ENCODE measurements around the gene ANKRD60. TPM values are rescaled to one million over a fixed set of nuclear protein-coding genes. Genes with fewer than 3 reads are reported as not detected.
A peak's percentile ranks its signal among the peaks of the same experiment; 100 is the strongest.

The ANKRD60 gene
- total and polyA plus RNA-seq, 2 donors (not counting 1 experiment from before 2014, with no cell fraction given) = 0.27 TPM; not detected in 1

GRCh38 chr20:58238490-58238889, 10.0 kb upstream of the ANKRD60 start:
- ATAC-seq (ENCODE audit: low read depth) (no peak), DNase-seq (no peak)
- Mint-ChIP-seq H3K4me3 (no peak overlapping the region), H3K27me3 (no peaks in the 10 kb centered on the region), H3K9me3 (ENCODE audit: insufficient read depth) (no peaks in the 10 kb centered on the region), H3K4me1 (peaks cover 8% of the 10 kb centered on the region), H3K27ac (no peak overlapping the region)
- H3K9ac ChIP-seq (ENCODE audit: low read length) = no peak overlapping the region
- no peaks in the 10 kb centered on the region for H3K79me2 ChIP-seq (ENCODE audit: control insufficient read depth, insufficient read depth, low read length)
- H3K4me3 ChIP-seq (ENCODE audit: control extremely low read depth in 1 of 5, extremely low read depth in 1 of 5, insufficient read depth in 1 of 5, low read depth in 2 of 5, low read length in 4 of 5) = no peak overlapping the region
- TF ChIP-seq CTCF (IDR thresholded peaks at IDR 0.05) = no peak
- no peak for TF ChIP-seq EZH2 (IDR thresholded peaks at IDR 0.05; ENCODE audit: borderline replicate concordance, insufficient read depth, low read depth, low read length, poor library complexity, severe bottlenecking)
- peaks cover 0 to 3% of the 10 kb centered on the region in 2 donors for H3K4me1 ChIP-seq (ENCODE audit: control insufficient read depth in 2 of 2, insufficient read depth in 2 of 2, low read length in 2 of 2)
- POLR2A ChIA-PET = no interaction called here
- no peaks in the 10 kb centered on the region for H4K20me1 ChIP-seq (ENCODE audit: control insufficient read depth, insufficient read depth, low read length, poor library complexity, severe bottlenecking)
- peaks cover 8 to 24% of the 10 kb centered on the region in 2 experiments for H3K36me3 ChIP-seq (replicated peaks in 1 of 2; ENCODE audit: control extremely low read depth in 1 of 2, control insufficient read depth in 1 of 2, extremely low read depth in 1 of 2, insufficient read depth in 2 of 2, low read length in 1 of 2)
- no peaks in the 10 kb centered on the region for H3K9me3 ChIP-seq (ENCODE audit: control extremely low read depth in 1 of 3, control insufficient read depth in 2 of 3, insufficient read depth in 1 of 3, low read length in 2 of 3)
- H3K27ac ChIP-seq (ENCODE audit: low read length in 2 of 2) = no peak overlapping the region
- intact Hi-C loops (cut with micrococcal nuclease) = loop anchor here (5.0 kb wide), 2 partner anchors 149 to 599 kb away; partner anchors contain the start of gene VAPB
- no peak overlapping the region for H3K4me2 ChIP-seq (replicated peaks; ENCODE audit: low read depth, low read length, poor library complexity, severe bottlenecking)
- no peak overlapping the region for H2AFZ ChIP-seq (ENCODE audit: insufficient read depth, low read depth, low read length, poor library complexity, severe bottlenecking)
- 100% methylated on average over 2 of the region's 8 CpGs for WGBS (ENCODE audit: insufficient coverage)
- CTCF ChIA-PET = interaction anchor here (0.7 to 5.1 kb wide), 6 partner anchors 7 to 1070 kb away, joined by 3 to 19 read pairs (median 4); partner anchors contain the start of gene STX16
- H3K27me3 ChIP-seq (replicated peaks in 1 of 4; ENCODE audit: control extremely low read depth in 1 of 4, control insufficient read depth in 3 of 4, insufficient read depth in 4 of 4, low read length in 3 of 4) = no peaks in the 10 kb centered on the region

- H3K9me3 Mint-ChIP-seq (ENCODE audit: insufficient read depth) = no peaks in the 10 kb centered on the region
- peaks cover 8% of the 10 kb centered on the region for H3K4me1 Mint-ChIP-seq
- CTCF ChIA-PET = interaction anchor here (0.7 to 6.3 kb wide), 13 partner anchors 8 to 616 kb away, joined by 3 to 45 read pairs (median 5); partner anchors contain the start of genes GNAS, STX16 and VAPB
- Histone ChIP-seq H3K36me3 (replicated peaks in 1 of 2; ENCODE audit: control extremely low read depth in 1 of 2, control insufficient read depth in 1 of 2, extremely low read depth in 1 of 2, insufficient read depth in 2 of 2, low read length in 1 of 2) (peaks cover 4 to 15% of the 10 kb centered on the region in 2 experiments), H3K4me2 (replicated peaks; ENCODE audit: low read depth, low read length, poor library complexity, severe bottlenecking) (peak overlapping the region; percentile 79), H3K79me2 (ENCODE audit: control insufficient read depth, insufficient read depth, low read length) (no peaks in the 10 kb centered on the region), H3K9ac (ENCODE audit: low read length) (peak overlapping the region; percentile 73), H2AFZ (ENCODE audit: insufficient read depth, low read depth, low read length, poor library complexity, severe bottlenecking) (peak overlapping the region; percentile 77), H3K9me3 (ENCODE audit: control extremely low read depth in 1 of 3, control insufficient read depth in 2 of 3, insufficient read depth in 1 of 3, low read length in 2 of 3) (no peaks in the 10 kb centered on the region), H4K20me1 (ENCODE audit: control insufficient read depth, insufficient read depth, low read length, poor library complexity, severe bottlenecking) (no peaks in the 10 kb centered on the region), H3K27me3 (replicated peaks in 1 of 4; ENCODE audit: control extremely low read depth in 1 of 4, control insufficient read depth in 3 of 4, insufficient read depth in 4 of 4, low read length in 3 of 4) (no peaks in the 10 kb centered on the region), H3K4me1 (ENCODE audit: control insufficient read depth in 2 of 2, insufficient read depth in 2 of 2, low read length in 2 of 2) (peaks cover 0 to 3% of the 10 kb centered on the region in 2 donors), H3K4me3 (ENCODE audit: control extremely low read depth in 1 of 5, extremely low read depth in 1 of 5, insufficient read depth in 1 of 5, low read depth in 2 of 5, low read length in 4 of 5) (peak overlapping the region in 4 of 5 experiments; percentile 63 to 76 (median 67)), H3K27ac (ENCODE audit: low read length in 2 of 2) (peak overlapping the region in 1 of 2 donors; percentile 73)
- ATAC-seq (ENCODE audit: low read depth) (no peak), DNase-seq (no peak)
- TF ChIP-seq CTCF (IDR thresholded peaks at IDR 0.05) (peak; percentile 58), EZH2 (IDR thresholded peaks at IDR 0.05; ENCODE audit: borderline replicate concordance, insufficient read depth, low read depth, low read length, poor library complexity, severe bottlenecking) (no peak)
- peak overlapping the region; percentile 79 for H3K27ac Mint-ChIP-seq
- POLR2A ChIA-PET = interaction anchor here (1.1 kb wide), 1 partner anchor 414 kb away, joined by 4 read pairs; no protein-coding TSS in a partner anchor
- WGBS (ENCODE audit: insufficient coverage) = no CpG with 5 or more reads among the region's 7 CpGs
- no peaks in the 10 kb centered on the region for H3K27me3 Mint-ChIP-seq
- peak overlapping the region; percentile 93 for H3K4me3 Mint-ChIP-seq
- intact Hi-C loops (cut with micrococcal nuclease) = loop anchor here (1.0 to 5.0 kb wide), 7 partner anchors 72 to 615 kb away; partner anchors contain the start of genes GNAS, NPEPL1, RAB22A and STX16
Measured at GRCh38 chr20:58237318-58238132, 9.1 kb upstream of the ANKRD60 start.

All from B cell (primary cell).